HL-60 (cell line): Measurements from ENCODE around the gene MYMK.

Experiments
- DNase-seq, 2 experiments: peaks; one replicate each; pipeline ENCODE4 v3.0.0-alpha.2; 2010 to 2020; ENCODE audit warnings: low read depth in 1 of 2, low spot score in 1 of 2
- H3K27ac ChIP-seq: fragments of 250-450 bp; sonication (Bioruptor Pico); replicated peaks from 2 replicates; pipeline ENCODE4 v1.5.1; 2020; ENCODE audit warnings: mild to moderate bottlenecking, moderate library complexity
- H3K27me3 ChIP-seq: fragments of 250-450 bp; sonication (Bioruptor Pico); 2 replicates; pipeline ENCODE4 v1.5.1; 2021; ENCODE audit warnings: mild to moderate bottlenecking, moderate library complexity; ENCODE audit not compliant: insufficient read depth, poor library complexity, severe bottlenecking
- H3K4me3 ChIP-seq: replicated peaks from 2 replicates; pipeline ENCODE4 v1.5.1; 2011; ENCODE audit warnings: mild to moderate bottlenecking, control low read depth, low read length; ENCODE audit not compliant: insufficient read depth
- CTCF ChIP-seq: IDR thresholded peaks from one replicate; pipeline ENCODE4 v1.5.1; 2011; ENCODE audit warnings: low read length, control low read depth, inconsistent platforms; ENCODE audit not compliant: insufficient read depth
- GABPA ChIP-seq: IDR thresholded peaks from 2 replicates; pipeline ENCODE4 v1.6.1; 2012; ENCODE audit warnings: low read depth
- POLR2AphosphoS5 ChIP-seq: IDR thresholded peaks from 2 replicates; pipeline ENCODE4 v1.6.1; 2012; ENCODE audit warnings: low read depth
- REST ChIP-seq: IDR thresholded peaks from 2 replicates; pipeline ENCODE4 v1.6.1; 2012; ENCODE audit warnings: low read depth; ENCODE audit not compliant: insufficient replicate concordance
- SPI1 ChIP-seq: IDR thresholded peaks from 2 replicates; pipeline ENCODE4 v1.6.1; 2012; ENCODE audit warnings: low read depth, mild to moderate bottlenecking, borderline replicate concordance

The MYMK gene

GRCh38 chr9:133552236-133552635 is 27.5 kb upstream of the MYMK start:
- no peak for TF ChIP-seq CTCF
- no peak for TF ChIP-seq SPI1
- no peak for TF ChIP-seq GABPA
- TF ChIP-seq POLR2AphosphoS5: no peak
- TF ChIP-seq REST: no peak
- Histone ChIP-seq H3K4me3 (no peak overlapping the region), H3K27ac (no peak overlapping the region), H3K27me3 (peaks cover 4% of the 10 kb centered on the region)
- no peak for DNase-seq

GRCh38 chr9:133551446-133551845 is 26.7 kb upstream of the MYMK start:
- peaks cover 4% of the 10 kb centered on the region for H3K27me3 ChIP-seq
- no peak overlapping the region for H3K4me3 ChIP-seq
- no peak for DNase-seq
- no peak overlapping the region for H3K27ac ChIP-seq
- TF ChIP-seq SPI1 (no peak), POLR2AphosphoS5 (no peak)

- no peak for DNase-seq
- no peak overlapping the region for H3K4me3 ChIP-seq
- no peak for TF ChIP-seq GABPA
- TF ChIP-seq POLR2AphosphoS5: no peak
- H3K27ac ChIP-seq: no peak overlapping the region
- H3K27me3 ChIP-seq: peaks cover 4% of the 10 kb centered on the region
Measured at GRCh38 chr9:133547116-133547515, 22.4 kb upstream of the MYMK start.

- no peak for DNase-seq
- H3K27ac ChIP-seq: no peak overlapping the region
- TF ChIP-seq REST (no peak), SPI1 (no peak), CTCF (no peak)
- peaks cover 4% of the 10 kb centered on the region for H3K27me3 ChIP-seq
- H3K4me3 ChIP-seq: no peak overlapping the region
Measured at GRCh38 chr9:133546287-133546680, 21.5 kb upstream of the MYMK start.

- no peak for TF ChIP-seq REST
- Histone ChIP-seq H3K4me3 (no peak overlapping the region), H3K27ac (no peak overlapping the region), H3K27me3 (peaks cover 4% of the 10 kb centered on the region)
- DNase-seq: no peak
Measured at GRCh38 chr9:133545494-133546286, 20.9 kb upstream of the MYMK start.
